ENCODE data around the gene SETD1B.
A peak's percentile ranks its signal among the peaks of the same experiment; 100 is the strongest.
"Not testable (repeated sequence)": the region's sequence is repeated elsewhere in the genome, so short reads cannot be mapped to it uniquely, and the experiment has no call there.

Gene SETD1B

DNA sequence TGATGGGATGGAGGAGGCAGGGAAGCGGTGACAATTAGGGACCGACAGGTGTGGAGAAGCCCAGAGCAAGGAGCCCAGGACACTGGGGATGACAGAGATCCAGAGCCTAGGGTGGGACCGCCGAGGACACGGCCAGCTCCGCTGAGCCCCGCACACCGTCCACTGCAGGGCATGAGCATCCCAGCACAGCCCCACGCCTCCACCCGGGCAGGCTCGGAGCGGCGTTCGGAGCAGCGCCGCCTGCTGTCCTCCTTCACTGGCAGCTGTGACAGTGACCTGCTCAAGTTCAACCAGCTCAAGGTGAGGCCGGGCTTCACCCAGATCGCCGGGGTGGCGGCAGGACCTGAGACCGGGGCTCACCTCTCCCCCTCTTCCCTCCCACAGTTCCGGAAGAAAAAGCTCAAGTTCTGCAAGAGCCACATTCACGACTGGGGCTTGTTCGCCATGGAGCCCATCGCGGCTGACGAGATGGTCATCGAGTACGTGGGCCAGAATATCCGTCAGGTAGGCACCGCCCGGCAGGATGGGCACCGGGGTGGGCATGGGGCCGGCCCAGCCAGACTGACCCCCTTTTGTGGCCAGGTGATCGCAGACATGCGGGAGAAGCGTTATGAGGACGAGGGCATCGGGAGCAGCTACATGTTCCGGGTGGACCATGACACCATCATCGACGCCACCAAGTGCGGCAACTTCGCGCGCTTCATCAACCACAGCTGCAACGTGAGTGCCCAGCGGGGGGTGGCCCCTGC, 23.7 kb downstream of the SETD1B start:
- DNase-seq: no peak

- DNase-seq: no peak
Measured at GRCh38 chr12:121828306-121828705, 24.5 kb downstream of the SETD1B start.

GRCh38 chr12:121828826-121829225, 25.0 kb downstream of the SETD1B start:
- DNase-seq: no peak

DNA sequence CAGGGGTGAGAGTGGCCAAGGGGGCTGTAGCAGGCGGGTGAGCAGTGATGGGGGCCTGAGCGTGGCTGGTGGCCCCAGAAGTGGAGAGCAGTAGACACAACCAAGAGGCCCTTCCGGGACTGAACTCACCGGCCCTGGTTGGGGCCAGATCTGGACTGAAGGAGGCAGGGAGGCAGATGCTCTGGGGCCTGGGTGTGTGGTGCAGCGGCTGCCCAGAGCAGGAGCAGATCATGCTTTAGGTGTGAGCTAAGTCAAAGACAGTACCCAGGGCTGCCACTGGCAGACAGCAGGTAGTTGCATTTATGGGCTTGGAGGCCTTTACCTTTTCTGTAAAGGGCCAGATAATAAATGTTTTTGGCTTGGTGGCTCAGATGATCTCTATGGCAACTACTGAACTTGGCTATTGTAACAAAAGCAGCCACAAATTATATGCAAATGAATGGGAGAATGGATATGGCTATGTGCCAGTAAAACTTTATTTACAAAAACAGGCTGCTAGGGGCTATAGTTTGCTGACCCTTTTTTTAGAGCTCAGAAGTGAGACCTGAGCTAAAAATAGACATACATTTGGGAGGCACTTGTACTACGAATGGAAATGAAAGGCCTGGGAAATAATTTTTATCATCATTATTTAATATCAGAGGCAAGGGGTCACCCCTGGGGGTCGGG, 25.6 kb downstream of the SETD1B start:
- no peak for DNase-seq

DNA sequence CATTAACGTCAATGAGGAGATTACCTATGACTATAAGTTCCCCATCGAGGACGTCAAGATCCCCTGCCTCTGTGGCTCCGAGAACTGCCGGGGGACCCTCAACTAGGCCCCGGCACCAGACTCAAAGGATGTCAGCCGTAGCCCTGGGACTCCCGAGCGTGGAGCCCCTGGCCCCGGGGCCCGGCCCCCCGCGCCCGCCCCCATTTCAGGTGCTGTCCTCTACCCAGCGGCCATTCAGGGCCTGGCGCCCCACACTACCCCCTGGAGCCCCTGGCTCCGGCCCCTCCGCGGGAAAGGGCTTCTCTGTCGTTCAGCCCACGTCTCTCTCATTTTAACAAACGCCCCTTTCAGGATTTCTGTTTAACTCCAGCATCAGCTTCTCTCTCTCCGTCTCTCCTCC, 26.3 kb downstream of the SETD1B start:
- no peak for DNase-seq

DNA sequence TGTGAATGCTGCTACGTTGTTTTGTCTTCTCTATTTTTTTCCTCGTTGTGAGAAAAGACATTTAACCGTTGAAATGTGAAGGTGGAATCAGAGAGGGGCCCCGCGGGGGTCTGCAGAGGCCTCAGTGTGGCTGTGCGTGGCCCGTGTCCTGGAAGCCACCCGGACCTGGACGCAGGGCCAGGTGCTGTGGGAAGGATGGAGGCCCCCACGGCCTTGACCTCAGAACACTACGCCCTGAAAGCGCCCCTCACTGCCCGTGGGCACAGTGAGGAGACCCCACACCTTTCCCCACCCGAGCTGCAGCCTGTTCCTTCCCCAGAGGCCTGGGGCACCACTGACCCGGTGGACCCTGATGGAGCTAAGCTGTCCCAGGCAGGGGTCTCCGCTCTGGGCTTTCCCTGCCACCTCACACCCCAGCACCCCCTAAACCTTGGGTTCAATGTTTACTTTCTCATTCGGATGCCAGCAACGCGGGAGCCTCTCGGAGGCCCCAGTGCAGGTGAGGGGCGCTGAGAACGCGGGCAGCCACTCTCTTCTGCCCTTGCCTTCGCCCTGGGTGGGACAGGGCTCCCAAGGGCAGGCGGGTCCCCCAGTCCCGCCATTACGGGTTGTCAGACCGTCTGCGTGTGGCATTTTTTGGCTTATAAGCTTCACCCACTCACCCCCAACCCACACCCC, 26.9 kb downstream of the SETD1B start:
- DNase-seq: no peak

- no peak for DNase-seq
Measured at GRCh38 chr12:121831571-121832245, 27.9 kb downstream of the SETD1B start.

DNA sequence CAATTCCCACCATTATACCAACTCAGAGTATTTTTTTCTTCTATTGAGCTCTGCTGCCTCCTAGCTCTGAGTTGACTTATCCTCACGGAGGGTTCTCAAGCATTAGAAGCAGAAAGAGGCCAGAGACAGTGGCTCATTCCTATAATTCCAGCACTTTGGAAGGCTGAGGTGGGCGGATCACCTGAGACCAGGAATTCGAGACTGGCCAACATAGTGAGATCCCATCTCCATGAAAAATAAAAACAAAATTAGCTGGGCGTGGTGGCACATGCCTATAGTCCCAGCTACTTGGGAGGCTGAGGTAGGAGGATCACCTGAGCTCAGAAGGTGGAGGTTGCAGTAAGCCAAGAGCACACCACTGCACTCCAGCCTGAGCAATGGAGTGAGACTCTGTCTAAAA, 33.9 kb downstream of the SETD1B start:
- no peak for DNase-seq

DNA sequence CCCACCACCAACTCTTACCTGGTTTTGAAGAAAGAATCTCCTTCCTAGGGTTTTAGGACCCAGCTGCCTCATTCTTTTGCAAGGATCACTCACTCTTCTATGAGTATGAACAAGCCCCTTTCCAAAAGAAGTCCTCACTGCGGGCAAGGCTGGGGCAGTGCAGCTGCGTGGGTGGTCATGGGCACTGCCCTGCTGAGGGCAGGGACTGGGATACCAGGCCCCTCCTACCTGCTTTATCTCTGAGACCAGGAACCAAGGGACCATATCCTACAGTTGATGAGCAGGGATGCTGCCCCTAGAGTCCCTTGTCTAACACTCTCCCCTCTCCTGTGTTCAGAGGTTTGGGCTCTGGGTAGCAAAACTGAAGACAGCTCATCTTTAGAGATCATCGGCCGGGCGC, 34.3 kb downstream of the SETD1B start:
- no peak for DNase-seq

- DNase-seq: peak; percentile 97 to 99 (median 98)
Measured at GRCh38 chr12:121839106-121839992, 35.5 kb downstream of the SETD1B start.

- no peak for DNase-seq
Measured at GRCh38 chr12:121839993-121840761, 36.4 kb downstream of the SETD1B start.

- no peak for DNase-seq
Measured at GRCh38 chr12:121843236-121843982, 39.6 kb downstream of the SETD1B start.

GRCh38 chr12:121845701-121846100, 41.9 kb downstream of the SETD1B start:
- no peak for DNase-seq

- DNase-seq: no peak
Measured at GRCh38 chr12:121849211-121849610, 45.4 kb downstream of the SETD1B start.

DNA sequence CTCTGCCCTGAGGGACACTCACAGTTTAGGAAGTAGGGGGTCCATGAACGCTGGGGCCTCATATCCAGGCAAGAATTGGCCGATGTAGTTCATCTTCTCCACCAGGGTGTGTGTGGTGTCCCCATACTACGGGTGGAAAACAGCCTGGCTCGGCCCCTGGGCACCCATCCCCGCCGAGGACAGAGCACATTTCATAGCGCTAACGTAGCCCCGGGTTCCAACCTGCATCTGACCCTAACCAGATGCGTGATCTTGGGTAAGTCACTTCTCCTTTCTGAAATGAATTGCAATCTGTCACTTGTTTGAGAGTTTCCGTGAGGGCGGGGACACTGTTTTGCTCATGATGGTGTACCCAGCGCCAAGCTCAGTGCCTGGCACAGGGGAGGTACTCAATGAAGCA, 45.9 kb downstream of the SETD1B start:
- no peak for DNase-seq

GRCh38 chr12:121852392-121852791, 48.6 kb downstream of the SETD1B start:
- not testable (repeated sequence) for DNase-seq

GRCh38 chr12:121857322-121858246, 53.8 kb downstream of the SETD1B start:
- DNase-seq: no peak

DNA sequence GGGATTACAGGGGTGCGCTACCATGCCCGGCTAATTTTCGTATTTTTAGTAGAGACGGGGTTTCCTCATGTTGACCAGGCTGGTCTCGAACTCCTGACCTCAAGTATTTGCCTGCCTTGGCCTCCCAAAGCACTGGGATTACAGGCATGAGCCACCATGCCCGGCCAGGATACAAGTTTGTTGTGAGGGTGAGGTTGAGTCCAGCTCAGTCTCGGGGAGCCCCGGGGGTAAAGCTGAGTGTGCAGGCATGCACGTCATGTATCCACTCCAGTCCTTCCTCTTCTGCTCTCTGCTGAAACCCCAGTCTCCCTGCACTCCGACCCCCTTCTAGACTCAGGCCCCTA, 54.5 kb downstream of the SETD1B start:
- no peak for DNase-seq

- DNase-seq: no peak
Measured at GRCh38 chr12:121858662-121859572, 55.1 kb downstream of the SETD1B start, which contains the start of gene HPD. Gene HPD, minus strand, starts transcription at chr12:121858859. Its CDS starts 36 bp downstream, at chr12:121858823.

Measured in activated naive CD4-positive, alpha-beta T cell (primary cell).